Activated T-helper 1 cell treated with anti-CD3 and anti-CD28 coated beads, Interleukin-12 subunit alpha, Interleukin-12 subunit beta, Interleukin-2, Interleukin-4 antibody, amounts not matched to agents 30 ng/mL and 10 ng/mL and 1 ng/mL, durations not matched to agents 14 hours and 24 hours and 36 hours (primary cell): ENCODE data around the gene ULK4. TPM values are rescaled to one million over a fixed set of nuclear protein-coding genes. Genes with fewer than 3 reads are reported as not detected.

ENCODE experiments used
- DNase-seq: peaks from one replicate; pipeline ENCODE4 v3.0.0; 2021; ENCODE audit warnings: low spot score
- H3K27ac Mint-ChIP-seq: one replicate; pipeline ENCODE4 v1.8.0; 2021; ENCODE audit warnings: mild to moderate bottlenecking, mixed read lengths
- H3K27me3 Mint-ChIP-seq: one replicate; pipeline ENCODE4 v1.8.0; 2022; ENCODE audit warnings: mild to moderate bottlenecking, moderate library complexity, mixed read lengths; ENCODE audit not compliant: insufficient read depth
- H3K36me3 Mint-ChIP-seq: one replicate; pipeline ENCODE4 v1.8.0; 2021; ENCODE audit warnings: low read depth, mixed read lengths
- H3K4me1 Mint-ChIP-seq: one replicate; pipeline ENCODE4 v1.8.0; 2021; ENCODE audit warnings: low read depth, mixed read lengths
- H3K4me3 Mint-ChIP-seq: one replicate; pipeline ENCODE4 v1.8.0; 2021; ENCODE audit warnings: mild to moderate bottlenecking, moderate library complexity, mixed read lengths
- H3K9me3 Mint-ChIP-seq: one replicate; pipeline ENCODE4 v1.8.0; 2021; ENCODE audit warnings: mixed read lengths
- intact Hi-C: fragments of 100-400 bp; cut with micrococcal nuclease; formaldehyde crosslinking; loops from one replicate; pipeline ENCODE4 v1.15.1; 2024
- total RNA-seq: library from RNA; stranded (reverse); gene quantifications from 2 replicates; pipeline ENCODE4 v1.2.3, GENCODE V29; 2022

The ULK4 gene
- total RNA-seq, 1 donor from 2014 or later = 7.3 TPM

GRCh38 chr3:41247055-41248004, 714.6 kb downstream of the ULK4 start:
- H3K36me3 Mint-ChIP-seq = no peaks in the 10 kb centered on the region
- intact Hi-C loops = no loop called here
- no peaks in the 10 kb centered on the region for H3K9me3 Mint-ChIP-seq
- H3K27ac Mint-ChIP-seq = no peak overlapping the region
- H3K4me1 Mint-ChIP-seq = no peaks in the 10 kb centered on the region
- DNase-seq = no peak
- no peaks in the 10 kb centered on the region for H3K27me3 Mint-ChIP-seq
- H3K4me3 Mint-ChIP-seq = no peak overlapping the region

GRCh38 chr3:41244620-41245336, 717.1 kb downstream of the ULK4 start:
- H3K9me3 Mint-ChIP-seq = no peaks in the 10 kb centered on the region
- intact Hi-C loops = no loop called here
- DNase-seq = no peak
- H3K4me3 Mint-ChIP-seq = no peak overlapping the region
- H3K27ac Mint-ChIP-seq = no peak overlapping the region
- H3K27me3 Mint-ChIP-seq = no peaks in the 10 kb centered on the region
- peaks cover 10% of the 10 kb centered on the region for H3K36me3 Mint-ChIP-seq
- no peaks in the 10 kb centered on the region for H3K4me1 Mint-ChIP-seq

GRCh38 chr3:41243183-41243582, 718.7 kb downstream of the ULK4 start:
- no peak for DNase-seq
- intact Hi-C loops = no loop called here
- no peak overlapping the region for H3K27ac Mint-ChIP-seq
- peaks cover 23% of the 10 kb centered on the region for H3K36me3 Mint-ChIP-seq
- no peak overlapping the region for H3K4me3 Mint-ChIP-seq
- no peaks in the 10 kb centered on the region for H3K27me3 Mint-ChIP-seq
- H3K4me1 Mint-ChIP-seq = no peaks in the 10 kb centered on the region
- H3K9me3 Mint-ChIP-seq = no peaks in the 10 kb centered on the region

- intact Hi-C loops = no loop called here
- Mint-ChIP-seq H3K27ac (no peak overlapping the region), H3K36me3 (peaks cover 34% of the 10 kb centered on the region), H3K4me3 (no peak overlapping the region), H3K4me1 (no peaks in the 10 kb centered on the region), H3K27me3 (no peaks in the 10 kb centered on the region), H3K9me3 (no peaks in the 10 kb centered on the region)
- DNase-seq = no peak
Measured at GRCh38 chr3:41241800-41242571, 719.9 kb downstream of the ULK4 start.

- no peak for DNase-seq
- Mint-ChIP-seq H3K27ac (no peak overlapping the region), H3K9me3 (no peaks in the 10 kb centered on the region), H3K36me3 (peaks cover 39% of the 10 kb centered on the region), H3K4me3 (no peak overlapping the region), H3K27me3 (no peaks in the 10 kb centered on the region), H3K4me1 (no peaks in the 10 kb centered on the region)
- intact Hi-C loops = no loop called here
Measured at GRCh38 chr3:41241161-41241560, 720.7 kb downstream of the ULK4 start.

- H3K4me3 Mint-ChIP-seq = no peak overlapping the region
- H3K4me1 Mint-ChIP-seq = no peaks in the 10 kb centered on the region
- intact Hi-C loops = loop anchor here (1.0 to 10.0 kb wide), 3 partner anchors 37 to 655 kb away; no protein-coding TSS in a partner anchor
- no peak overlapping the region for H3K27ac Mint-ChIP-seq
- H3K9me3 Mint-ChIP-seq = no peaks in the 10 kb centered on the region
- H3K36me3 Mint-ChIP-seq = peaks cover 54% of the 10 kb centered on the region
- H3K27me3 Mint-ChIP-seq = no peaks in the 10 kb centered on the region
- DNase-seq = no peak
Measured at GRCh38 chr3:41239587-41239986, 722.3 kb downstream of the ULK4 start.

GRCh38 chr3:41237907-41238306, 724.0 kb downstream of the ULK4 start:
- intact Hi-C loops = loop anchor here (5.0 to 10.0 kb wide), 2 partner anchors 36 to 653 kb away; no protein-coding TSS in a partner anchor
- H3K27ac Mint-ChIP-seq = no peak overlapping the region
- H3K4me1 Mint-ChIP-seq = no peaks in the 10 kb centered on the region
- H3K27me3 Mint-ChIP-seq = no peaks in the 10 kb centered on the region
- no peaks in the 10 kb centered on the region for H3K9me3 Mint-ChIP-seq
- peaks cover 66% of the 10 kb centered on the region for H3K36me3 Mint-ChIP-seq
- no peak overlapping the region for H3K4me3 Mint-ChIP-seq
- DNase-seq = no peak

GRCh38 chr3:41236228-41236627, 725.7 kb downstream of the ULK4 start:
- no peak for DNase-seq
- intact Hi-C loops = loop anchor here (5.0 to 10.0 kb wide), 2 partner anchors 34 to 651 kb away; no protein-coding TSS in a partner anchor
- Mint-ChIP-seq H3K27ac (no peak overlapping the region), H3K4me3 (no peak overlapping the region), H3K4me1 (no peaks in the 10 kb centered on the region), H3K36me3 (peaks cover 68% of the 10 kb centered on the region), H3K9me3 (no peaks in the 10 kb centered on the region), H3K27me3 (no peaks in the 10 kb centered on the region)

- Mint-ChIP-seq H3K36me3 (peaks cover 71% of the 10 kb centered on the region), H3K9me3 (no peaks in the 10 kb centered on the region), H3K4me1 (peaks cover 7% of the 10 kb centered on the region), H3K27ac (no peak overlapping the region), H3K27me3 (no peaks in the 10 kb centered on the region), H3K4me3 (no peak overlapping the region)
- no peak for DNase-seq
- intact Hi-C loops = loop anchor here (5.0 to 10.0 kb wide), 2 partner anchors 33 to 650 kb away; no protein-coding TSS in a partner anchor
Measured at GRCh38 chr3:41234823-41235721, 726.8 kb downstream of the ULK4 start.

- H3K27me3 Mint-ChIP-seq = no peaks in the 10 kb centered on the region
- H3K36me3 Mint-ChIP-seq = peaks cover 46% of the 10 kb centered on the region
- no peak overlapping the region for H3K27ac Mint-ChIP-seq
- H3K4me3 Mint-ChIP-seq = no peak overlapping the region
- peaks cover 40% of the 10 kb centered on the region for H3K4me1 Mint-ChIP-seq
- H3K9me3 Mint-ChIP-seq = no peaks in the 10 kb centered on the region
- DNase-seq = no peak
- intact Hi-C loops = no loop called here
Measured at GRCh38 chr3:41224120-41224806, 737.6 kb downstream of the ULK4 start.

GRCh38 chr3:41223691-41224090, 738.2 kb downstream of the ULK4 start:
- peaks cover 43% of the 10 kb centered on the region for H3K36me3 Mint-ChIP-seq
- no peak overlapping the region for H3K4me3 Mint-ChIP-seq
- no peaks in the 10 kb centered on the region for H3K27me3 Mint-ChIP-seq
- no peak for DNase-seq
- H3K9me3 Mint-ChIP-seq = no peaks in the 10 kb centered on the region
- peaks cover 46% of the 10 kb centered on the region for H3K4me1 Mint-ChIP-seq
- H3K27ac Mint-ChIP-seq = no peak overlapping the region
- intact Hi-C loops = no loop called here
